GM21390 (cell line): ENCODE results near the gene GMDS.

Experiments used
- ATAC-seq: cut with Tn5 transposase; IDR thresholded peaks from one replicate; pipeline ENCODE4 v1.9.1; 2021; ENCODE audit not compliant: unreplicated experiment

GMDS gene

DNA sequence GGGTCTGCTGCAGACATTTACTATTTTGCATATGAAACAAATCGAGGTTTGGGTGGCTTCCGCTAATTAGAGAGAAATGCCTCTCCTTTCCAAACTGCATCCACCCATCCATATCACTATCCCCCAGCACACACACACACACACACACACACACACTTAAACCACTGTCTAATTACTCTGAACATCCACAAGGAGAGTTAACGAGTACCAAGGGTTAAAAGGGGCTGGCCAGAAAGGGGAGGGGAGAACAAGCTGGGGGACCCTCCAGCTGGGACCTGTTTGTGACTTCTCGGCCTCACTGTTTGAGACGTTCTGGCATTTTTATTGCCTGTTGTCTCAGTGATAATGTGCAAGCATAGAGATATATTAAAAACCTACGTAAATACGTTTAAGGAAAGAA, 374.5 kb downstream of the GMDS start:
- no peak for ATAC-seq

DNA sequence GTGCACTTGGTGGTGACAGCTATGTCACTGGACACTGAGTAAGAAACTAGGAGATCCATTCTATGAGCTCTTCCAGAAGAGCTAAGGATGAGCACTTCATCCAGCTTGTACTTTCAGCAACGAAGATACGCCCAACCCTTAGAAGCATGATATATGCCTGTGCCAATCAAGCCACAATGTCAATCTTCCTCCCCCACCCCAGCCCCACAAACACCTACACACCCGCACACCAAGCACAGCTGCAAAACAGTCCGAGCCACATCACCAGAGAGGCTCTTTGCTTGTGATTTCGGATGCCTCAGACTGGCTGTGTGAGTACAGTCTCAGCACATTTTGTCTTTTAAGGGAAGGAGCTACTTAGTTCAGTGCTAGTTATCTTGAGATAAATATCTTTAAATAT, 375.2 kb downstream of the GMDS start:
- no peak for ATAC-seq

DNA sequence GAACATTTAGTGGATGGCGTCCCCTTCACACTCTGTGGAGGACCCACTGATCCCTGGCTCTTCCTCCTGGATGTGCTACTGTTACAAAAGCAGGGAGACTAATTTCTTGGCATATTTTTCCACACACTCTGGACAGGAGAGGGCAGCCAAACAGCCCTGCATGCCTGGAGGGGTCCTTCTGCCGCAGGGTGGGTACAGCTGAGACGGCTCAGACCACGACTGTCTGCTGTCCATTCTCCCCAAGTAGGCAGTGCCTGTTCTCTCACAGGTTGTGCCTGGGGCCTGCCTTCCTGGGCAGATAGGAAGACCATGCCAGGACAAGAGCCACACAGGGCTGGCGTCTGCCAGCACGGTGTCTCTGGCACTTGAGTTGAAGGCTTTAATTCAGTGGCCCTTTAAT, 375.6 kb downstream of the GMDS start:
- ATAC-seq = no peak

DNA sequence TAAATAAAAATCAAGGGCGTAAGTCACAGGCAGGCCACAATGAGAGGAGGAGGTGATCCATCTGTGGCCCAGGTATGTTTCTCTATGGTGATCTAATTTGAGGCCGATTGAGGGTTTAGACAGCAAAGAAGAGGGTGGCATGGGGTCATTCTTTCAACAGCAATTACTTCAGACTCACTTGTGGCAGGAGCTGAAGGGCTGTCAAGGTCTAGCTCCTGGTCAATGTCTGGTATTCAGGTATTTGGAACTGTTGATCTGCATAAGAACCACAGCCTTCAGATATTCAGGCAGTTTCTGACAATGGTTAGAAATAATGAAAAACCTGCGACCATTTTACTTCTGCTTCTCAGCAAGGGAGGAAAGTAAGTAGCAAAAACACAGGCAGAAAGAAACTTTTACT, 376.1 kb downstream of the GMDS start:
- ATAC-seq = no peak

DNA sequence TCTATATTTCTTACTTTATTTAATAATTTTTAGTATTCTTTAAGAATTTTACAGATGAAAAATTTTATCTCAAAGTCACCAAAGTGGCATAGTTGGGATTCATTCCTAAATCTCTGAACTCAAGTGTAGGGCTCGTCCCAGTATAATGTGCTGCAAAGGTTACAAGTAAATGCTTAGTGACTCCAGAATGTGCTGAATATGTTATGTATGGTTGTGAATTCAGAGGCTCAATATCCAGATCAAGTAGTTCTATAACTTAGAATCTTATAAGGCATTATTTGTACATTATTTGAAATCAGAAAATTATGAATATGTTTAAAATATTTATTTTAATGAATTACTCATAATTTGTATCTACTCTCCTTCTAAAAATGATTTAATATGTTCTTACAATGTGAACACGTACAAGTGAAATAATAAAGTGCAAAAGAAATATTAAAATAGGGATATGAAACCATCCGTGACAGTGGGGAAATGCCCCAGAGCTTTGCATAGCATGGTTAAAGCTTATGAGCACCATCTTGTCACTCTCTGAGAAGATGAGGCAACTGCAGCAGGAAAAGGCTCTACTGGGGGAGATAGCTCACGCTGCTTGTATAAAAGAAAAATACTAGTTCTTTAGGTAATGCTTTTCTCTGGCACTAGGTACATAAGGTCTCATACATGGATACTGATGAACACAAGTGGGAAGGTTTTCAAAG, 376.7 kb downstream of the GMDS start:
- ATAC-seq = no peak

DNA sequence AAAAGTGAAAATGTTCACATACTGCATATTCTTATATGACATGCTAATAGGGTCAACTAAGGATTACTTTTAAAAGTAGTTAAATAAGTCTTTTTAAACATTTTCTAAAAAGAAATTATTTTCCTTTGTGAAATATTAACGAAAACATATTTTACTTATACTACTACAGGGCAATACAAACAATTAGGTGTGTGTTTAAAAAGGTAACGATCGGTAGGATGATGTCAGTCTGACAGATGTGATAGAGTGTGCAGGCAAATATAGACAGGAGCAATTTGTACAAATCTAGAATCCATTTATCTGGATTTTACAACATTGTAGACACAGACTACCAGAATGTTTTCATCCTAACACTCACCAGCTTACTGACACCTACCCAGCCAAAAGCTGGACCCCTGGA, 378.2 kb downstream of the GMDS start:
- ATAC-seq = no peak

DNA sequence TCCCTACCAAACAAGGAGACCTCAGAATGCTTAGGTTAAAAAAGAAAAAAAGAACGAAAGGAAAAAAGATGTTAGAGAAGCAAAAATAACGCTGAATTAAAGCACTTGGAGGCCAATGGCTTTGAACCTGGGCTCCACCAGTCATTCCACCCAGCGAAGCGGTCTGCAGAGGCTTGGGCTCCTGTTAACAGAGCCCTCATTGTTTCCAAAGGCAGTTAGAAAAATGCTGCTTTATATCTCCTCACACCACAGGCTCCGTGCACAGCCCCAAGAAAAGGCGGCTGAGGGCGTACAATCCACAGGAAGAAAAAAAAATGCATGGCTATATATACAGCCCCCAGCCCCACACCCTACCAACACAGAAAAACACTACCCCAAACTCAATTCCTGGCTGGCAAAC, 379.8 kb downstream of the GMDS start:
- no peak for ATAC-seq

DNA sequence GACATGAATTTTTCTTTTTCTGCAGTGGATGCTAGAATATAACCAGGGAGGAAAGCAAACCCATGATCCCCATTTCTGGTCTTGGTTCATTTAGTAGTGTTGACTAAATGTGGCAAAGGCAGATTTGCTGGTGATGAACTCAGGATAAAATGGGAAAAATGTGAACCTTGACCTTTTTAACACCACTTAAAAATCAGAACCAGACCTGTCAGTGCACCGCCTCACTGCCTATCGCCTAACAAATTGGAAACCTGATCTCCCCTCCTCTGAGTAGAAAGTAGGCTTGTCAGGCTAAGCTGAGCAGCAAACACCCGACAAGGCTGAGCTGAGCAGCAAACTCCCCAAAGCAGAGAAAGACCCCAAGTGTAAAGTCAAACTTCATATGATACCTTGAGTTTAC, 380.9 kb downstream of the GMDS start:
- ATAC-seq = no peak

DNA sequence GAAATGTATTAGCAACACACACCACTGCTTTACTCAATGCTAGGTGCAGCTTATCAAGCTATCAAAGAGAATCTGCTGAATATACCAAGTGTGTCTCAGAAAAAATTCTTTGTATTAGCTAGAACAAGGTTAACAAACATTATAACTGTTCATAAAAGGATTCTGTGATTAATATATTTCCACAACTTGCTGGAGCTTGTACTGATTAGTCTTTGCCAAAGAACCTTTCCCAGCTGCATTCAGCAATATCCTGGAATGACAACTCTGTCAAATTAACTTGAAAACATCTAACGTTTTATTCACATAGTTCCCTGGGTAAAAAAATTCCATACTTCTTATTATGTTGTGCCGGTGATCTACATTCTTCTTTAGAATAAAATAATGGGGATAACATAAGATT, 383.0 kb downstream of the GMDS start:
- ATAC-seq = no peak

DNA sequence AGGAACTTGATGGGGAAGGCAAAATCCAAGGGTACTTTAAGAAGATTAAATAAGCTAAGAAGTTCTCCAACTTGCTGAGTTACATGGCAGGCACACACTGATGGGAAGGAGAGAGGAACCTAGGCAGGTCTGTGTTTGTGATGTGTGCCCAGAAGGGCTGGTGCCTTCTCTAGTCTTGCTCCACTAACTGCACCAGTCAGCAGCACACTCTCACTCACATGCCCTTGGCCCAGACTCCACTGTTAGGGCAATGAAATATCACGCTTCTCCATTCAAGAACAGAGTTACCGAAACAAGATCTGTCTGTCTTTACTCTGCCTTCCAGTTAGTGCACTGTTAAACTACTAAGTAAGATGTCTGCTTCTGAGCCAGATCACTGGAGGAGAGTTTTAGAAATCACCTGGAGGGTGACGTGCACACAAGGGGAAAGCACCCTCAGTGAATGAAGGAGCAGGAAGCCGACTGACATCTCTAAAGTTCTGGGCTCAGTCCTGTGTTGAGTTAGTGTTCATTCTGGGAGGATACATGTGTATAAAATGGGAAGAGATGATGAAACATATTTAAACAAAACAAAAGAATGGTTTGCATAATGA, 384.6 kb downstream of the GMDS start:
- no peak for ATAC-seq

DNA sequence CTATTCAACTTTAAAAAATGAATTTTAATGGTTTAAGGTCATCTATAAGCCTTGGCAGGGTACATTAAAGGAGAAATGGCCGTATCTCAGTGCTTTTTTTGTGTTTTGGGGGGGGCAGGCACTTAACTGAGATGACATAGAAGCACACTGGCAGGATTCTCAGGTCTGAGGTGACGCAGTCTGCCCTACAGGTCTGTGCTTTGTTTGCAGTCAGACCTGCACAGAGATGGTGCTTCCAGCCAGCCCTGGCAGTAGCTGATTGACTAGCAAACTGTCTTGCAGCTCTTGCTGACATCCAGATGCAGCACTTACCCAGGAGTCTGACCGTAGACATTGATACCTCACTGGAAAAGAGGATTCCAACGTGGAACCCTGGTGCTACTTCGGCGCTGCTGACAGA, 386.5 kb downstream of the GMDS start:
- no peak for ATAC-seq

DNA sequence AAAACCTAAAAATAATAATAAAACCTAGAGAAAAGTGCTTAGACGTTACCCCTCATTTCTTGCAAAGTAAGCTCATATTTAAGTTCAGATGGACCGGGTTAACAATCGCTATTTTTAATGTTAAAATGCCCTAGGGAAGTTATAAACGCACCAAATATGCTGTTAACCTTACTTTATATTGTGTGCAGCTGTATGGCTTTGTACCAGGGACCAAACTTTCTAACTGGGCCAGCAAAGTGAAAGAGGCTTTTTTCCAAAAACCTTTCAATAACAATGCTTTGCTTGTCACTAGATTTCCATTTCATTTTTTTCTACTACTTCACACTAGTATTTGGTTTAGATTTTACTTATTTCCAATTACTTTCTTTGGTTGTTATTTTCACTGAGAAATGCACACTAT, 387.2 kb downstream of the GMDS start:
- ATAC-seq = no peak

DNA sequence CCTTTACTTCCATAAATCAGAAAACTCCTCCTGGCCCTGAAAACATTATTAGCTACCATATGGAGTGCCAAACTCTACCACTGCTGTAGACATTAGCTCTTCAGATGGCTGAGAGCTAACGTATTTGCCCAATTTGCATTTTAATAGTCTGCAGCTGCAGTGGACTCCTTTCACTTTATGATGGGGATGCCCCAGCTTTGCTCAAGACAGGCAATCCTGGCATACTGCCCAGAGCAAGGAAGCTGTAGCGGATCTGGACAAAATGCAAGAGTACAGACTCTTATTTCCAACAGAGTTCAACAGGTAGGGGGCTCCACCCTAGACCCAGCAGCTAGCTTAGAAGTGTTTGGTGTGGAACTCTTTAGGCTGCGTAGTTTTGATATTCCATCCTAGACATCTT, 389.0 kb downstream of the GMDS start:
- peak; percentile 85 for ATAC-seq

DNA sequence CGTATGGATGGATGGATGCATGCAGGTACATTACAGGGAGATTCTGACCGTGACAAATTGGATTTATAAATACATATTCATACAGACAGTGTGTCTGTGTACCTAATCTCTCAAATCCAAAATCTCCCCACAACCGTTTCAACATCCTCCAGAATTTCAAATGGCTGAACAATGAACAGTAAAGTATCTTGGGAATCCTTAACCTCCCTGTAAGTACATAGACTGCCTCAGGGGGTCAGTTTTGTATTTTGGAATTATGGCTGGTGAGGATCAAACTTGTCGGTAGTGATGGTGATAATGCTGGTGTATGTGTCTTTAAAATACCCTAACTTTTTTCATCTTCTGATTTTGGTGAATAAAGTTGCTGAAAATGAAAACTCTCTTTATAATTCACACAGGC, 389.5 kb downstream of the GMDS start:
- ATAC-seq = no peak

DNA sequence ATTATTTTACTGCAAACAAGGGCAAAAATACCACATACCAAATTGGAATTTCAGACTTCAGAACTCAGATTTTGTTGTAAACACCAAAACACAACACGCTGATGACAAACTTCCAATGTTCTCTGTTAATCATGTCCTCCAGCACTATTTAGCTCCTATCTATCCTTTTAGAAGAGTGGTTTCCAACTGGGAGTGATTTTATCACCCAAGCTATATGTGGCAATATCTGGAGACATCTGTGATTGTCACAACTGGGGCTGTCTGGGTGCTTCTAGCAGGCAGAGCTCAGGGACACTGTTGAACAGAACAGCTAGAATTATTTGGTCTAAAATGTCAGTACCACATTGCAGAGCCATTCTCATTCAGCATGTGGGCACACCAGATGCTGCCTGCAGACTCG, 391.1 kb downstream of the GMDS start:
- no peak for ATAC-seq

DNA sequence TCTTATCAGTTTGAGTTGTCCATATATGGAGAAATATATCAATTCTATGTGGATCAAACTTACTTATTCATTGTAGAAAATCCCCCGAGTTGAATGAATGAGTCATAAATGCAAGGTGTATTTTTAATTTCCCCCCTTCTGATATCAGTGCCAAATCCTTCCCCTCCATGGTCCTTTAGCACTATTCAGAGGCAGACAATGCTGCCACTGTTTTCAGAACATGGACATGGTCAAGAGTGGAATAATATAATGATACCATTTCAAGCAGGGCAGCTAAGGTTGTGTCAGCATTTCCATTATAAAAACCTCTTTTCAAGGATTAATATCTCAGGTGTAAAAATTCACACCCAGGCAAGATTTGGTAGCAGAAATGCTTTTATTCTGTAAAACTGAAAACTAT, 391.6 kb downstream of the GMDS start:
- no peak for ATAC-seq

DNA sequence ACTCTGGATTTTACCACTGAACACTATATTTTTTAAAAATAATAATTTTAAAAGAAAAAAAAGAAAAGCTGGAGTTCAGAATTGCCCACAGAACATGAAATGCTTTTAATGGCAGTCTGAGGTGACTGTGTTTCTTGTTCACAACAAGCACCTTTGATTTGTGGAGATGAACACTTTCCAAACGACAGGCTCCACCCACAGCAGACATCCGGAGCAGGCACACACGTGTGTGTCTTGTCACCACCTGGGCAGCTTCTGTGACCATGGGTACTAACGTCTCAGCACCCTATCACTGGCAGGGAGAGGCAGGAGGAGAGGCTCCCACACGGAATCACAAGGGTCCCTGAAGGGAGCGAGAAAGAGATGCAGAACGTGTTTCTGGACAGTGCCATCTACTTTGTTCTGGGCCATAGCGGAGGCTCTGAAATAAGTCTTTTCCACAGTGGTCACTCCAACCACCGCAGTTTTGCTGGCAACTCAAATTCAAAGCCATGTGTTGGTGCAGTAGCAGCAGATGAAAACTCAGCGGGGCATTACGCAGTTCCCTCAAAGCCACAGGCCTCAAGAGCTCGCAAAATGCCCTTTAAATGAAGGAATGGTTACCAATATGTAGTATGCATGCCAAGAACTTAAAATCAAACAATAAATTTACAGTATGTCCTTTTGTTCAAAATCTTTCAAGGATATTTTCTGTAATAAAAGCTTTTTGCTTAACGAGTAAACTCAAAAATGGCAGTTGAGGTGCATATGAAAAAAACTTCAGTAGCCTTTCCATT, 393.5 kb downstream of the GMDS start:
- no peak for ATAC-seq

DNA sequence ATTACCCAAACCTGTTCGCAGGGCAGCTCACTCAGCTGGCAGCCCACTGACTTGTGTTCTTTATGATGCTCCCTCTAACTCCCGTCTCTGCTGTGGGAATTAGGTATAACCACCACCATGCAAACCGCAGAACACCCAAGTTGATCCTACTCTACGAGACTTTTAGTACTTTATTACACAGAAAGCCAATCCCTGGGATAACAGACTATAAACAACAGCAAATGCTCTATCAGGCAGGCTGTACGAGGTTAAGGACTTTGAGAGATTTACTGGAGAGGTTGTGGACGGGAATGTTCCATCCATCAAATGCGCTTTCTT, 394.6 kb downstream of the GMDS start:
- ATAC-seq = no peak

DNA sequence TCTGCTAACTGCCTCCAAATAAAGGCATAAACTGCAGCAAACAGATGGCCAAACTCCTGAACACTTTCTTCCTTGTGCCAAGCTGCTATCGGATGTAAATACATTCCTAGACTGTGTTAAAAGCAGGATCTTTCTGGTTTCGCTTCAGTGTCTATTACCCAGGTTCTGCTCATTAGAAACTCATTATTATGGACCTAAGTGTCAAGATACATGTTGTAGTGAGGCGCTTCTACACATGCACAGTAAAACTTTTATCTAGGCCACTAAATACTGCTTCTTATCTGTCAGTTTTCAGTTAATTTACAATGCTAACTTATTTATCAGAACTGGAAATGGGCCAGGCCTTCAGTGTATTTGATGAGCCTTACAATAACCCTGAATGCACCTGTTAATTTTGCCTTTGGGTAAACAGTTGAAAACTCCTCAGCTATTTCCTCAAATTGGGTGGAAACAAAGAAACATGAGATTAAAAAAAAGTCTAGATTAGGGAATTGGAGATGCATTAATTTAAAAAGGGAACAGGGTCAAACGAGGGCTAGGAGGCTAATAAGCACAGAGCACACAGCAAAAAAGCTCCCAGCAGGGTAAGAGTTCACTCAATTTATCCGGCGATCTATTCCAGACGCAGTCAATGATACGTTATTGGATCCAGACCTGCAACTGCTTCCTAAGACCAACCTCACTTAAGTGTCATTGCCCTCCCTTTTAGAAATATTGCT, 395.1 kb downstream of the GMDS start:
- ATAC-seq = no peak

DNA sequence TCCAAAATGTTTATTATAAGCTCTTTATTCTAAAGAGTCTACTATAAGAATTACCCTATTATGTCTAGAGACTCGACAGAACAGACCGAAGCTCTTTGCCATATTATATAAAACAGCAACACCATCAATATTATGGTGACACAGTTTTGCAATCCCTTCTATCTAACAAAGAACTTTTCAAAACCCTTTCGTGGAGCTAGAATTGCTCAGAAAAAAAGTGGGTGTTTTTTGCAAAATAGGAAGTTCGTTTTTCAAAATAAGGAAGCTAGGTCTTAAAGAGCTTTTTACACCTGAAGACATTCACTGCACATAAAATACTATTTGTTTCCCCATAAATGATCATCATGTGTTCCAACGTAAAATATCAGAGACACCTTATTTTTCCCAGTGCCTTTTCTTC, 395.7 kb downstream of the GMDS start:
- no peak for ATAC-seq

DNA sequence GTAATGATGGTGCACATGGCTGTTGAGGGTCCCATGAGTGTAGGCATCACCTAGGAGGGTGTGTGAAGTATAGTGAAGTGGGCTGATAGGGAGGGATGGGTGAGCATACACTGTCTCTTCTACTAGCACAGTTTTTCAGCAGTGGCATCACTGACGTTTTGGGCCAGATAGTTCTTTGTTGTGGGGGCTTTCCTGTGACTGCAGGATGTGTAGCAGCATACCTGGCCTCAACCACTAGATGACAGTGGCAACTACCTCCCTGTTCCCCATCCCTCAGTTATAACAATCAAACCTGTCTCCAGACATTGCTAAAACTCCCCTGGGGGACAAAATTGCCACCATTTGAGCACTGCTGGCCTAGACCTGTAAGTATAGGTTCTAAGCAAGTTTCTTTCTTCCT, 396.7 kb downstream of the GMDS start:
- no peak for ATAC-seq

DNA sequence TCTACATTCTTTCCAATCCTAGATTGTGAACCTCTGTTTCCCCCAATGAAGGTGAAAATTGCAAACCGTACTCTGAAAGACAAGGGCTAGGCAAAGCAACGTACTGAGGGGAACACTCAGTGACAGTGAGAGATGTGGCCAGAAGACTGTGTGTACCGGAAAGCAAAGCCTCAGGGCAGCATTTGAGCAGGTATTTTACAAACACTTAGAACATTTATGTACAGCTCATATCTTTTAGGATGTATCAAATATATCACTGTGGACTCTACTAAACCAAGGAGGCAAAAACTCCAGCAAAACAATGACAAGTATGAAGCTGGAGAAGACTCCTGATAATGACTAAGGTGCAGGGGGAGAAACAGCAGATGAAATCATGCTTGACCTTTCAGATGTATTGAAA, 398.8 kb downstream of the GMDS start:
- ATAC-seq = no peak
